ENCODE data around the gene ARRDC3.

DNA sequence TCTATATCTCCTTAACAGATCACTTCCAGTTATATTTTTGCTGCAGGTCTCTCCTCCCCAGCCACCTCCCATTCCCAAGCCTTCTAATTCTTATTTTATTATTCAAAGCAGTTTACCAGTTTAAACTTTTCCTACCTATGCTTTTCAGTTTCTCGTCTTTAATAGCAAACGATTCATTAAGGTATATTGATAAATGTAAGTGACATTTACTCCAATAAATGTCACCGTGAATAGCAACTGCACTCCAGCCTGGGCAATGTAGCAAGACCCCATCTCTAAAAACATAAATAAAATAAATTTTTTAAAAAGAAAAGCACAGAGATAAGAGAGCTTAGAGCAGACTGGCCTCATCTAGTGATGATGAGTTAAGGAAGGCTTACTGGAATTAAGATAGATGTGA is 42.6 kb downstream of the ARRDC3 start:
- no peak for TF ChIP-seq EP300 (IDR thresholded peaks at IDR 0.05; ENCODE audit: borderline replicate concordance in 1 of 2, low read depth in 2 of 2, low read length in 2 of 2)
- TF ChIP-seq, protein P1, sequence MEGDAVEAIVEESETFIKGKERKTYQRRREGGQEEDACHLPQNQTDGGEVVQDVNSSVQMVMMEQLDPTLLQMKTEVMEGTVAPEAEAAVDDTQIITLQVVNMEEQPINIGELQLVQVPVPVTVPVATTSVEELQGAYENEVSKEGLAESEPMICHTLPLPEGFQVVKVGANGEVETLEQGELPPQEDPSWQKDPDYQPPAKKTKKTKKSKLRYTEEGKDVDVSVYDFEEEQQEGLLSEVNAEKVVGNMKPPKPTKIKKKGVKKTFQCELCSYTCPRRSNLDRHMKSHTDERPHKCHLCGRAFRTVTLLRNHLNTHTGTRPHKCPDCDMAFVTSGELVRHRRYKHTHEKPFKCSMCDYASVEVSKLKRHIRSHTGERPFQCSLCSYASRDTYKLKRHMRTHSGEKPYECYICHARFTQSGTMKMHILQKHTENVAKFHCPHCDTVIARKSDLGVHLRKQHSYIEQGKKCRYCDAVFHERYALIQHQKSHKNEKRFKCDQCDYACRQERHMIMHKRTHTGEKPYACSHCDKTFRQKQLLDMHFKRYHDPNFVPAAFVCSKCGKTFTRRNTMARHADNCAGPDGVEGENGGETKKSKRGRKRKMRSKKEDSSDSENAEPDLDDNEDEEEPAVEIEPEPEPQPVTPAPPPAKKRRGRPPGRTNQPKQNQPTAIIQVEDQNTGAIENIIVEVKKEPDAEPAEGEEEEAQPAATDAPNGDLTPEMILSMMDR (IDR thresholded peaks at IDR 0.05; ENCODE audit: control extremely low read depth in 1 of 3, insufficient read depth in 1 of 3, low read depth in 1 of 3, low read length in 3 of 3), result no peak
- TF ChIP-seq EGR1 (IDR thresholded peaks at IDR 0.05; ENCODE audit: borderline replicate concordance, low read depth, low read length), result no peak
- TF ChIP-seq YY1 (IDR thresholded peaks at IDR 0.05; ENCODE audit: low read depth, low read length), result no peak
- no peak for TF ChIP-seq SUZ12 (IDR thresholded peaks at IDR 0.05; ENCODE audit: low read length)
- no peak for TF ChIP-seq EZH2 (IDR thresholded peaks at IDR 0.05; ENCODE audit: low read depth, low read length, severe bottlenecking)
- no peak for TF ChIP-seq RFX5 (IDR thresholded peaks at IDR 0.05; ENCODE audit: borderline replicate concordance, low read depth, low read length)
- TF ChIP-seq POLR2A (IDR thresholded peaks at IDR 0.05; ENCODE audit: control extremely low read depth in 1 of 2, low read depth in 2 of 2, low read length in 2 of 2), result no peak
- no peak for TF ChIP-seq HDAC2 (IDR thresholded peaks at IDR 0.05; ENCODE audit: borderline replicate concordance in 1 of 2, low read depth in 2 of 2, low read length in 2 of 2)
- TF ChIP-seq HDAC6 (IDR thresholded peaks at IDR 0.05; ENCODE audit: low read depth, low read length), result no peak
- TF ChIP-seq, protein P2, sequence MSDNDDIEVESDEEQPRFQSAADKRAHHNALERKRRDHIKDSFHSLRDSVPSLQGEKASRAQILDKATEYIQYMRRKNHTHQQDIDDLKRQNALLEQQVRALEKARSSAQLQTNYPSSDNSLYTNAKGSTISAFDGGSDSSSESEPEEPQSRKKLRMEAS (IDR thresholded peaks at IDR 0.05), result no peak
- no peak for TF ChIP-seq RAD21 (IDR thresholded peaks at IDR 0.05 in 1 of 2, conservative IDR thresholded peaks at IDR 0.05 in 1 of 2; ENCODE audit: low read depth in 2 of 2, low read length in 2 of 2)
- TF ChIP-seq FOSL1 (IDR thresholded peaks at IDR 0.05; ENCODE audit: insufficient read depth, low read depth, low read length), result no peak
